DOHH2 (cell line): Measurements from ENCODE around the gene SAMD4A.

ENCODE experiments used
- H3F3A ChIP-seq: fragments of 200-600 bp; sonication (generic), shearing (Covaris generic); 2 replicates; pipeline ENCODE4 v1.6.0; 2016; ENCODE audit warnings: antibody characterized with exemption, mild to moderate bottlenecking; ENCODE audit not compliant: control insufficient read depth, insufficient read depth
- H3K27ac ChIP-seq: fragments of 200-600 bp; sonication (generic); 2 replicates; pipeline ENCODE4 v1.5.1; 2014; ENCODE audit warnings: low read depth, mild to moderate bottlenecking, low read length, moderate library complexity
- H3K27me3 ChIP-seq: fragments of 200-600 bp; sonication (generic); 2 replicates; pipeline ENCODE4 v1.6.1; 2014; ENCODE audit warnings: mild to moderate bottlenecking, low read length, mixed read lengths; ENCODE audit not compliant: control insufficient read depth
- H3K36me3 ChIP-seq: fragments of 200-600 bp; sonication (generic); 2 replicates; pipeline ENCODE4 v1.6.1; 2014; ENCODE audit warnings: mild to moderate bottlenecking, low read length, moderate library complexity, mixed read lengths; ENCODE audit not compliant: control insufficient read depth
- H3K4me1 ChIP-seq: fragments of 200-600 bp; sonication (generic); 2 replicates; pipeline ENCODE4 v1.6.1; 2014; ENCODE audit warnings: mild to moderate bottlenecking, low read length, mixed read lengths; ENCODE audit not compliant: control insufficient read depth
- H3K4me2 ChIP-seq: fragments of 200-600 bp; sonication (generic); 2 replicates; pipeline ENCODE4 v1.6.0; 2014; ENCODE audit warnings: mild to moderate bottlenecking, low read length, moderate library complexity
- H3K4me3 ChIP-seq: fragments of 200-600 bp; sonication (generic); 2 replicates; pipeline ENCODE4 v1.5.1; 2014; ENCODE audit warnings: mild to moderate bottlenecking, low read length, mixed read lengths
- H3K79me2 ChIP-seq: fragments of 200-600 bp; sonication (generic); 2 replicates; pipeline ENCODE4 v1.6.1; 2014; ENCODE audit warnings: mild to moderate bottlenecking, low read length, mixed read lengths; ENCODE audit not compliant: control insufficient read depth
- H3K9me2 ChIP-seq: fragments of 200-600 bp; sonication (generic); replicated peaks from 2 replicates; pipeline ENCODE4 v1.6.1; 2014; ENCODE audit warnings: mild to moderate bottlenecking, low read length, mixed read lengths; ENCODE audit not compliant: control insufficient read depth
- H3K9me3 ChIP-seq: fragments of 200-600 bp; sonication (generic); 2 replicates; pipeline ENCODE4 v1.6.1; 2014; ENCODE audit warnings: antibody characterized with exemption, low read length, mixed read lengths; ENCODE audit not compliant: control insufficient read depth, insufficient read depth
- H4K20me1 ChIP-seq: fragments of 200-600 bp; sonication (generic); 2 replicates; pipeline ENCODE4 v1.6.0; 2014; ENCODE audit warnings: low read depth, mild to moderate bottlenecking, antibody characterized with exemption, low read length, moderate library complexity; ENCODE audit not compliant: control insufficient read depth, insufficient read depth
- CTCF ChIP-seq: fragments of 200-600 bp; sonication (generic); IDR thresholded peaks from one replicate; pipeline ENCODE4 v1.5.1; 2014; ENCODE audit warnings: antibody characterized with exemption, mild to moderate bottlenecking, low read depth, low read length; ENCODE audit not compliant: poor library complexity, severe bottlenecking
- EZH2phosphoT487 ChIP-seq: fragments of 200-600 bp; sonication (generic); IDR thresholded peaks from 2 replicates; pipeline ENCODE4 v1.6.1; 2017; ENCODE audit warnings: borderline replicate concordance, mild to moderate bottlenecking, antibody characterized with exemption, low read length, moderate library complexity, mixed read lengths

SAMD4A gene

GRCh38 chr14:54686219-54686870, 119.4 kb downstream of the SAMD4A start:
- H3K36me3 ChIP-seq = no peaks in the 10 kb centered on the region
- no peaks in the 10 kb centered on the region for H3K9me2 ChIP-seq
- no peaks in the 10 kb centered on the region for H3K27me3 ChIP-seq
- no peaks in the 10 kb centered on the region for H3K79me2 ChIP-seq
- no peak overlapping the region for H3K4me3 ChIP-seq
- TF ChIP-seq EZH2phosphoT487 = no peak
- no peak for TF ChIP-seq CTCF
- no peaks in the 10 kb centered on the region for H3K9me3 ChIP-seq
- no peaks in the 10 kb centered on the region for H3K4me1 ChIP-seq
- no peak overlapping the region for H3K4me2 ChIP-seq
- H3K27ac ChIP-seq = no peak overlapping the region
- no peaks in the 10 kb centered on the region for H3F3A ChIP-seq
- H4K20me1 ChIP-seq = no peaks in the 10 kb centered on the region

- Histone ChIP-seq H3K36me3 (no peaks in the 10 kb centered on the region), H3K4me2 (no peak overlapping the region), H3K9me2 (no peaks in the 10 kb centered on the region), H3K4me3 (no peak overlapping the region), H3K27ac (no peak overlapping the region), H3K27me3 (no peaks in the 10 kb centered on the region), H3K79me2 (no peaks in the 10 kb centered on the region), H3K9me3 (no peaks in the 10 kb centered on the region), H4K20me1 (no peaks in the 10 kb centered on the region), H3F3A (no peaks in the 10 kb centered on the region), H3K4me1 (no peaks in the 10 kb centered on the region)
- TF ChIP-seq CTCF = no peak
- TF ChIP-seq EZH2phosphoT487 = no peak
These were observed 120.2 kb downstream of the SAMD4A start for GRCh38 chr14:54686871-54687749.

GRCh38 chr14:54687750-54688119, 120.8 kb downstream of the SAMD4A start:
- no peaks in the 10 kb centered on the region for H3K4me1 ChIP-seq
- TF ChIP-seq EZH2phosphoT487 (no peak), CTCF (no peak)
- H4K20me1 ChIP-seq = no peaks in the 10 kb centered on the region

More at GRCh38 chr14:54687750-54688119, 120.8 kb downstream of the SAMD4A start:
- no peaks in the 10 kb centered on the region for H3F3A ChIP-seq
- H3K27me3 ChIP-seq = no peaks in the 10 kb centered on the region
- no peak overlapping the region for H3K27ac ChIP-seq
- no peak overlapping the region for H3K4me2 ChIP-seq
- H3K9me3 ChIP-seq = no peaks in the 10 kb centered on the region
- no peaks in the 10 kb centered on the region for H3K36me3 ChIP-seq
- no peaks in the 10 kb centered on the region for H3K9me2 ChIP-seq
- H3K4me3 ChIP-seq = no peak overlapping the region
- H3K79me2 ChIP-seq = no peaks in the 10 kb centered on the region
